CD4-positive, alpha-beta T cell treated with Interleukin-15 for 4 hours (primary cell): Measurements from ENCODE around the gene CEP112.

Experiments
- DNase-seq: peaks from one replicate; pipeline ENCODE4 v3.0.0-alpha.2; 2020; ENCODE audit warnings: low spot score

CEP112 gene

GRCh38 chr17:66073384-66073783 lies 118.5 kb downstream of the CEP112 start:
- no peak for DNase-seq

DNA sequence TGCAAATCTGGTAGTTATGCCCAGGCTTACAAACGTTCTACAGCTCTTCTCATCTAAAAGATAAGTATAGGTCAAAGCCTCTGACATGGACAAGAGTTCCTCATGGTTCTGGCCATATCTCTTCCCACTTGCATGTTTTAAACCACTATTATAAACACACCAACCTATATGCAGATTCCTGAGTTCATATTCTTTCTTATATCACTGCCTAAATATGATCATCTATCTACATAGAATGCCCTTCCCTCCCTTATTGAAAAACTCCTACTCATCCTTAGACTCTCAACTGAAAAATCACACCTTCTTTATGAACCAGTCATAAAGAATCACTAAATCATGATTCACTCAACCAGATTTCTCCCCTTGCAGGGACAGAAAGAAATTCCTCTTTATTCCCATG lies 128.2 kb downstream of the CEP112 start:
- no peak for DNase-seq

DNA sequence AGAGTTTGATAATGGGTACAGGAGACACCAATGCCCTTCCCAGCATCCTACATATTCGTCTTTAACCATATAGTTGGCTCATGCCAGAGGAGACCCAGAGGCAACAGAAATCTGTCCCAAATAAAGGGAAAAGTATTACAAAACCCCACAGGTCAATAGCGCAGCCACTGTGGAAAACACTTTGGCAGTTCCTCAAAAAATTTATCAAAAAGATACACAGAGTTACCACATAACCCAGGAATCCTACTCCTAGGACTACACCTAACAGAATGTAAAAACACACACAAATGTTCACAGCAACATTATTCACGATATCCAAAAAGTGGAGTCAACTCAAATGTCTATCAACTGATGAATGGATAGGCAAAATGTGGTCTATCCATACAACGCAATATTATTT lies 135.8 kb downstream of the CEP112 start:
- DNase-seq: no peak

GRCh38 chr17:66054242-66054641 lies 137.7 kb downstream of the CEP112 start:
- DNase-seq: no peak

DNA sequence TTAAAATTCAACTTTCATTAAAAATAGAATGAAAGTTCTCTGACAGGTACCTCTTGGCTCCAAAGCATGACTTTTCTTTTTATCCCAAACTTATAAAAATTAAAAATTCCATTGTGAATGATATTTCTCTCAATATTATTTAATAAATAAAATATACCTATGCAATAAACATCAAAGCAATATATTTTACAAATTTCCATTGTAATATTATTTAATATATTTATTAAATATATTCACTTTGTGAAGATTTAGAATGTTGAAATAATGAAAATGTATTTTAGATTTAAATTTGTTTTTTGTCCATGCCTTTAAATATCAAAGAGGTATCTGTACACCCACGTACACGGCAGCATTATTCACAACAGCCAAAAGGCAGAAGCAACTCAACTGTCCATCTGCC lies 147.8 kb downstream of the CEP112 start:
- no peak for DNase-seq

DNA sequence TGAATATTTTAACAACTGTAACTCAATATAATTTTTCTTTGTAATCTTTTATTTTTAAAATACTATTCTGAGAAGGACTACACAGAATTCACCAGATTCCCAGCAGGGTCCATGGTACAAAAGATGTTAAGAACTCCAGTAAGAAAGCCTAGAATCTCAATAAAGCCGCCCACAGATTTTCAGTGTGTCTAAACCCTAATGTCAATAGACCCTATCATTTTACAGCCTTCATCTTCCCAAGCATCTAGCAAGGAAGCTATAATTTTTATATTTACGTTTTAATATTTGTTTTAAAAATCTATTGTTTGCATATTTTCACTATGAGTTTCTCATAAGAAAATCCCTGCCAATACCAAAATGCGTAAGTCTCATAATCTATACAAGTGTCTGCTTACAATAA lies 148.5 kb downstream of the CEP112 start:
- DNase-seq: no peak

DNA sequence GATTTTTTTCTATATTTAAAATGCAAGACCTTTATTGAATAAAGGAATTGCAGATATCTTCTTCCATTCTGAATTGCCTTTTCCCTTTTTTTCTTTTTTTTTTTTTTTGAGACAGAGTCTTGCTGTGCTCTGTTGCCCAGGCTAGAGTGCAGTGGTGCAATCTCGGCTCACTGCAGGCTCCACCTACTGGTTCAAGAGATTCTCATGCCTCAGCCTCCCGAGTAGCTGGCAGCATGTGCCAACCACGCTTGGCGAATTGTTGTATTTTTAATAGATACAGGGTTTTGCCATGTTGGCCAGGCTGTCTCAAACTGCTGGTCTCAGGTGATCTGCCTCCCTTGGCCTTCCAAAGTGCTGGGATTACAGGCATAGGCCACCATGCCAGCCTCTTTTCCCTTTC lies 151.5 kb downstream of the CEP112 start:
- no peak for DNase-seq

DNA sequence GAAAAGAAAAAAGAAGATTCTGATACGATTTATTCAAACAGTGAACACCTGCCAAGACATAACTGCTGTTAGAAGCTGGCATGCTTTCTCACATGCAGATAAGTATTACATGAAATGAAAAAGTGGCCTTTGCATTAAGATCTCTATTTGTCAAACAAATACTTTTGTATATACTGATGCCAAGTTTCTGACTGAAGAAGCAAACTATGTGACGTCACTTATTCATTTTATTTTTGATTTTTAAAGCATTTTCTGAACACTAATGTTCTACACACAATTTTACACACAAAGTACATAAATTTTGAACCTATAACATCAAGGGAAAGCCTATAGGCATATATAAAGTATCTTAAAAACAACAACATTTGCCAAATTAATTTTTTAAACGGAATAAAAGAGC lies 153.8 kb downstream of the CEP112 start:
- DNase-seq: no peak

DNA sequence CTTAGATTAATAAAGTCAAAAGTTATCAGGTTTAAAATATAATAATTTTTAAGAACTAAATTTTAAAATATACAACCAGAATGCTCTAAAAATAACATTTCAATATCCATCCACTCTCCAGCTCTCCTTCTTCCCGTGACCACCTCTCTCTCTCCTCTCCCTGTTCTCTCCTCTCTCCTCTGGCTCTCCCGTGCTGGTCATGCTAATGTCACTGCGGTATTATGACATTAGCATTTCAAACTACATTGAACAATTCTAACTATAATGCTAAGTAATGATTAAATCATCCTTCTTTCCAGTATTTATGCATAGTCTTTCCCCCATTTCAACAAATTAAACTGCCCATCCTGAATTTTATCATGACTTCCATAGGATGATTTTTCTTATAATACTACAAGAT lies 154.7 kb downstream of the CEP112 start:
- DNase-seq: no peak

- no peak for DNase-seq
These were observed 159.7 kb downstream of the CEP112 start for GRCh38 chr17:66032082-66032712.

- no peak for DNase-seq
These were observed 166.4 kb downstream of the CEP112 start for GRCh38 chr17:66025551-66025950.

- no peak for DNase-seq
These were observed 170.2 kb downstream of the CEP112 start for GRCh38 chr17:66021757-66022156.

DNA sequence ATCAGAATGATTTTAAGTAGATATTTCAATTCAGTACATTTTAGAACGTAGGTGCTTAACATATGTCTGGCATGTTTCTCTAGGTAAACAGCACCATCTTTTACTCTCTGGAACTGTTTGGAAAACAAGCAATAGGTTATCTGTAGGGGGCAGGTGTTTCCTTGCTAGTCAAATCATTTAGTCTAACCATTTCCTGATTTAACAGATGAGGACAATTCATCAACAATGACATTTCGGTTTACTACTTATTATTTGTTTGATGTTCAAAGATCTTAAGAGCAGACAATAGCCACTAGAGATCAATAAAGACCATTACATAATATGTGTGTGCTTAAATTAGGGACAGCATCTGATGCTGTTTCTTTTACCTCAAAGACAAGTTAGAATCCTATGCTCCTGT lies 173.1 kb downstream of the CEP112 start:
- no peak for DNase-seq

GRCh38 chr17:66016231-66016630 lies 175.7 kb downstream of the CEP112 start:
- no peak for DNase-seq

GRCh38 chr17:66008680-66009079 lies 183.3 kb downstream of the CEP112 start:
- no peak for DNase-seq

DNA sequence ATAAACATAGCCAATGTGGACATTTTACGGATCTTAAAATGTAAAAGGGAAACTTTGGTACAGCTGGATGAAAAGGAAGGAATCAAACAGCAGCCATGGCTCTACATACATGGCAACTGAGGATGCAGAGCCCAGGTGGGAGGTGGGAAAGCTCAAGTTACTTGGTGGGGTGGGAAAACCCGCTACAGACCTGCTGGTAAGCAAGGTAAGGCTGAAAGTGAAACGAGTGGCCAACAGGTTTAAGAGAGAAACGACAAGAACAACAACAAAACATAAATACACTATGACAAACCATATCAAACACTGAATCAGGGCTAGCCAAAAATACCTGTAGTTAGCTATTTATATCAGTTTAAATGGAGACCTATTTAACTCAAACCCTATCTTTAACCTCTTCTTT lies 185.3 kb downstream of the CEP112 start:
- DNase-seq: no peak

- DNase-seq: no peak
These were observed 189.1 kb downstream of the CEP112 start for GRCh38 chr17:66002812-66003211.

- no peak for DNase-seq
These were observed 189.8 kb downstream of the CEP112 start for GRCh38 chr17:66002063-66002585.

DNA sequence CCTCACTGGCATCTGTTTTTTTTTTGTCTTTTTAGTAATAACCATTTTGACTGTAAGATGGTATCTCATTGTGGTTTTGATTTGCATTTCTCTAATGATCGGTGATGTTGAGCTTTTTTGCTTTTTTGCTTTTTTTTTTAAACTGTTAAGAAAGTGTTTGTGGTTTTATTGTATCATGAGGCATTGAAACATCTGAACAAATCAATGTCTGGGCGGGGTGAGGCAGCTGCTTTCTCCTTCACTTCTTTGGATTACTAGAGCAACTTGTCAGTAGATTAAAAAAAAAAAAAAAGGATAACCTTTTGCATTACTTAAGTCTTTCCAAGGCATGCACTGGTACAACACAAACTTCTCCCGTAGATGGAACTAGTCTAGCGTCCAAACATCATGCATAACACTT lies 191.7 kb downstream of the CEP112 start:
- no peak for DNase-seq

GRCh38 chr17:65998675-65999074 lies 193.3 kb downstream of the CEP112 start:
- DNase-seq: no peak

- DNase-seq: no peak
These were observed 197.3 kb downstream of the CEP112 start for GRCh38 chr17:65994679-65995078.

GRCh38 chr17:65994114-65994513 lies 197.8 kb downstream of the CEP112 start:
- no peak for DNase-seq

GRCh38 chr17:65990593-65990992 lies 201.3 kb downstream of the CEP112 start:
- no peak for DNase-seq

GRCh38 chr17:65988451-65988850 lies 203.5 kb downstream of the CEP112 start:
- DNase-seq: no peak

GRCh38 chr17:65987988-65988387 lies 203.9 kb downstream of the CEP112 start:
- no peak for DNase-seq
